Endothelial cell of umbilical vein (primary cell): ENCODE measurements around the gene FCER2.

Source experiments
- CTCF ChIP-seq, 2 donors: IDR thresholded peaks; 1 replicate in 1 of 2; 2 replicates in 1 of 2; pipeline ENCODE4 v1.5.1; 2011; ENCODE audit warnings: low read length in 2 of 2, mild to moderate bottlenecking in 2 of 2, moderate library complexity in 2 of 2, control low read depth in 1 of 2, inconsistent platforms in 1 of 2, low read depth in 1 of 2; ENCODE audit not compliant: insufficient read depth in 1 of 2; ENCODE audit errors: extremely low read depth in 1 of 2
- EZH2 ChIP-seq: IDR thresholded peaks from 2 replicates; pipeline ENCODE4 v1.6.1; 2012; ENCODE audit warnings: borderline replicate concordance, low read depth, mild to moderate bottlenecking, moderate library complexity, low read length, inconsistent platforms; ENCODE audit not compliant: severe bottlenecking
- FOS ChIP-seq: IDR thresholded peaks from 2 replicates; pipeline ENCODE4 v1.6.1; 2011; ENCODE audit warnings: mild to moderate bottlenecking, low read length, moderate library complexity, borderline replicate concordance; ENCODE audit not compliant: insufficient read depth
- GATA2 ChIP-seq: IDR thresholded peaks from 2 replicates; pipeline ENCODE4 v1.7.0; 2011; ENCODE audit warnings: low read depth, mild to moderate bottlenecking, moderate library complexity, mixed read lengths, low read length; ENCODE audit not compliant: insufficient read length, insufficient read depth
- JUN ChIP-seq: IDR thresholded peaks from 2 replicates; pipeline ENCODE4 v1.6.1; 2011; ENCODE audit warnings: borderline replicate concordance, low read depth; ENCODE audit not compliant: insufficient read length, insufficient read depth
- MYC ChIP-seq: IDR thresholded peaks from one replicate; pipeline ENCODE4 v1.6.1; 2011; ENCODE audit warnings: mild to moderate bottlenecking, low read depth, low read length
- POLR2A ChIP-seq: IDR thresholded peaks from 2 replicates; pipeline ENCODE4 v1.6.1; 2012; ENCODE audit warnings: low read depth, mild to moderate bottlenecking, control low read depth, low read length
- POLR2AphosphoS5 ChIP-seq: IDR thresholded peaks from 2 replicates; pipeline ENCODE4 v1.6.1; 2012; ENCODE audit warnings: low read depth, mild to moderate bottlenecking, control low read depth, low read length, moderate library complexity; ENCODE audit not compliant: insufficient read depth
- TF ChIP-seq, protein P1 (sequence below): IDR thresholded peaks from 2 replicates; pipeline ENCODE4 v1.6.1; 2011; ENCODE audit not compliant: insufficient read depth, insufficient read length

GRCh38 chr19:7743425-7743841 is 41.5 kb upstream of the FCER2 start:
- TF ChIP-seq CTCF (IDR thresholded peaks at IDR 0.05; ENCODE audit: extremely low read depth in 1 of 2, insufficient read depth in 1 of 2, low read depth in 1 of 2, low read length in 2 of 2) (no peak), EZH2 (no peak), POLR2AphosphoS5 (no peak), POLR2A (no peak), FOS (no peak), MYC (no peak), JUN (no peak), GATA2 (no peak)
- TF ChIP-seq, protein P1, sequence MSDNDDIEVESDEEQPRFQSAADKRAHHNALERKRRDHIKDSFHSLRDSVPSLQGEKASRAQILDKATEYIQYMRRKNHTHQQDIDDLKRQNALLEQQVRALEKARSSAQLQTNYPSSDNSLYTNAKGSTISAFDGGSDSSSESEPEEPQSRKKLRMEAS, result no peak
